GM23248 (cell line): ENCODE measurements around the gene ABCB11.

ENCODE experiments used
- EZH2 ChIP-seq: fragments of 200-600 bp; sonication (generic); IDR thresholded peaks from 2 replicates; pipeline ENCODE4 v1.6.1; 2018; ENCODE audit warnings: antibody characterized with exemption, mild to moderate bottlenecking; ENCODE audit not compliant: insufficient read depth, poor library complexity, severe bottlenecking
- EZH2phosphoT487 ChIP-seq: fragments of 200-600 bp; sonication (generic); IDR thresholded peaks from 2 replicates; pipeline ENCODE4 v1.6.1; 2018; ENCODE audit warnings: antibody characterized with exemption, moderate library complexity, mild to moderate bottlenecking, low read depth; ENCODE audit not compliant: insufficient read depth

GRCh38 chr2:169047256-169048250, 16.4 kb upstream of the ABCB11 start:
- no peak for TF ChIP-seq EZH2
- no peak for TF ChIP-seq EZH2phosphoT487
